Right cardiac atrium (tissue), 5 donors: Measurements from ENCODE around the gene CCL11. TPM values are rescaled to one million over a fixed set of nuclear protein-coding genes. Genes with fewer than 3 reads are reported as not detected.

Experiments
- polyA plus RNA-seq: library from polyadenylated mRNA; stranded (reverse); fragments of 200-250 nt; gene quantifications from one replicate; pipeline ENCODE4 v1.2.3, GENCODE V29; 2013
- total RNA-seq, 4 donors: library from RNA; stranded (reverse); fragmentation: NEBNext Ultra II Directional; extraction: Animal tissue kit (Norgen Biotek cat#: 25700); gene quantifications; one replicate each; pipeline ENCODE4 v1.2.1, GENCODE V29; 2021
- donor health status: healthy with polysubstance abuse.
- donor health status: DM: no; HTN: yes; CAD: no.
- donor health status: DM: no; HTN: no; CAD: no.
- donor health status: DM: no; HTN: yes; CAD: no; lungs with severe emphysema.
- donor health status: DM: yes; HTN: yes; CAD: no.

CCL11 gene
- total and polyA plus RNA-seq, 5 donors, result 0.21 to 5.5 (median 0.79) TPM

Other genes with a start within 250 kb of the CCL11 start
- gene CCL2, start 30.5 kb upstream of the CCL11 start, total RNA-seq, result 100 to 1,000 TPM in 1 of 4 donors, 10 to 100 TPM in 3; 24.7 to 211 (median 51.7) TPM
- gene CCL2, start 30.5 kb upstream of the CCL11 start, polyA plus RNA-seq, result 93.8 TPM
- not detected for gene CCL7, start 15.5 kb upstream of the CCL11 start, total RNA-seq
- gene CCL7, start 15.5 kb upstream of the CCL11 start, polyA plus RNA-seq, result not detected
- under 1 TPM in 3 of 4 donors, not detected in 1; 0.17 to 0.84 (median 0.24) TPM for gene CCL8, start 33.7 kb downstream of the CCL11 start, total RNA-seq
- 0.34 TPM for gene CCL8, start 33.7 kb downstream of the CCL11 start, polyA plus RNA-seq
- gene CCL13, start 70.7 kb downstream of the CCL11 start, total RNA-seq, result 1 to 10 TPM in 2 of 4 donors, under 1 TPM in 2; 0.40 to 4.3 (median 0.84) TPM
- 2.0 TPM for gene CCL13, start 70.7 kb downstream of the CCL11 start, polyA plus RNA-seq
- gene CCL1, start 77.5 kb downstream of the CCL11 start, total RNA-seq, result not detected
- gene CCL1, start 77.5 kb downstream of the CCL11 start, polyA plus RNA-seq, result not detected